Epithelial cell of esophagus (primary cell): ENCODE results near the gene CSNK1D.

Experiments used
- DNase-seq: peaks from one replicate; pipeline ENCODE4 v3.0.0; 2010; ENCODE audit warnings: low read depth
- H3K4me3 ChIP-seq: 2 replicates; pipeline ENCODE4 v1.5.1; 2011; ENCODE audit warnings: mild to moderate bottlenecking, low read length, control low read depth
- TF ChIP-seq, protein P1 (sequence below): IDR thresholded peaks from 2 replicates; pipeline ENCODE4 v1.5.1; 2011; ENCODE audit warnings: low read depth, mild to moderate bottlenecking, low read length, control low read depth, inconsistent platforms; ENCODE audit not compliant: insufficient read depth; ENCODE audit errors: missing control alignments

The CSNK1D gene

DNA sequence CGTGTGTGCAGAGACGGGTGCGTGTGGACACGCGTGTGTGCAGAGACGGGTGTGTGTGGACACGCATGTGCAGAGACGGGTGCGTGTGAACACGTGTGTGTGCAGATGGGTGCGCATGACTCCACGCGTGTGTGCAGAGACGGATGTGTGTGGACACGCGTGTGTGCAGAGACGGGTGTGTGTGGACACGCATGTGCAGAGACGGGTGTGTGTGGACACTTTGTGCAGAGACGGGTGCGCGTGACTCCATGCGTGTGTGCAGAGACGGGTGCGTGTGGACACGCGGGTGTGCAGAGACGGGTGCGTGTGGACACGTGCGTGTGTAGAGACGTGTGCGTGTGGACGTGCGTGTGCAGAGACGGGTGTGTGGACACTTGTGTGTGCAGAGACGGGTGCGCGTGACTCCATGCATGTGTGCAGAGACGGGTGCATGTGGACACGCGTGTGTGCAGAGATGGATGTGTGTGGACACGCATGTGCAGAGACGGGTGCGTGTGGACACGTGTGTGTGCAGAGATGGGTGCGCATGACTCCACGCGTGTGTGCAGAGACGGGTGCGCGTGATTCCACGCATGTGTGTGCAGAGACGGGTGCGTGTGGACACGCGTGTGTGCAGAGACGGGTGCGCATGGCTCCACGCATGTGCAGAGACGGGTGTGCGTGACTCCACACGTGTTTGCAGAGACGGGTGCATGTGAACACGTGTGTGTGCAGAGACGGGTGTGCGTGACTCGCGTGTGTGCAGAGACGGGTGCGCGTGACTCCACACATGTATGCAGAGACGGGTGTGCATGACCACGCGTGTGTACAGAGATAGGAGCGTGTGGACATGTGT is 45.5 kb upstream of the CSNK1D start:
- H3K4me3 ChIP-seq: no peak overlapping the region
- TF ChIP-seq, protein P1, sequence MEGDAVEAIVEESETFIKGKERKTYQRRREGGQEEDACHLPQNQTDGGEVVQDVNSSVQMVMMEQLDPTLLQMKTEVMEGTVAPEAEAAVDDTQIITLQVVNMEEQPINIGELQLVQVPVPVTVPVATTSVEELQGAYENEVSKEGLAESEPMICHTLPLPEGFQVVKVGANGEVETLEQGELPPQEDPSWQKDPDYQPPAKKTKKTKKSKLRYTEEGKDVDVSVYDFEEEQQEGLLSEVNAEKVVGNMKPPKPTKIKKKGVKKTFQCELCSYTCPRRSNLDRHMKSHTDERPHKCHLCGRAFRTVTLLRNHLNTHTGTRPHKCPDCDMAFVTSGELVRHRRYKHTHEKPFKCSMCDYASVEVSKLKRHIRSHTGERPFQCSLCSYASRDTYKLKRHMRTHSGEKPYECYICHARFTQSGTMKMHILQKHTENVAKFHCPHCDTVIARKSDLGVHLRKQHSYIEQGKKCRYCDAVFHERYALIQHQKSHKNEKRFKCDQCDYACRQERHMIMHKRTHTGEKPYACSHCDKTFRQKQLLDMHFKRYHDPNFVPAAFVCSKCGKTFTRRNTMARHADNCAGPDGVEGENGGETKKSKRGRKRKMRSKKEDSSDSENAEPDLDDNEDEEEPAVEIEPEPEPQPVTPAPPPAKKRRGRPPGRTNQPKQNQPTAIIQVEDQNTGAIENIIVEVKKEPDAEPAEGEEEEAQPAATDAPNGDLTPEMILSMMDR: no peak
- no peak for DNase-seq

DNA sequence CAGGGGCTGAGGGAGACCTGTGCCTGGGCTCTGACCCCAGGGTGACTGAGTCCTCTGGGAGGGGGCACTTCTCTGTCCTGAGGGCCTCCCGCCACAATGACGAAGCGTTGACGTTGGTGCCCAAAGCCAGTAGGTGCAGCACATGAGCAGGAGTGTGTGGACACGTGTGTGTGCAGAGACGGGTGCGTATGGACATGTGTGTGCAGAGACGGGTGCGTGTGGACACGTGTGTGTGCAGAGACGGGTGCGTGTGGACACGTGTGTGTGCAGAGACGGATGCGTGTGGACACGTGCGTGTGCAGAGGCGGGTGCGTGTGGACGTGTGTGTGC is 44.6 kb upstream of the CSNK1D start:
- no peak overlapping the region for H3K4me3 ChIP-seq
- TF ChIP-seq, protein P1: no peak
- no peak for DNase-seq

DNA sequence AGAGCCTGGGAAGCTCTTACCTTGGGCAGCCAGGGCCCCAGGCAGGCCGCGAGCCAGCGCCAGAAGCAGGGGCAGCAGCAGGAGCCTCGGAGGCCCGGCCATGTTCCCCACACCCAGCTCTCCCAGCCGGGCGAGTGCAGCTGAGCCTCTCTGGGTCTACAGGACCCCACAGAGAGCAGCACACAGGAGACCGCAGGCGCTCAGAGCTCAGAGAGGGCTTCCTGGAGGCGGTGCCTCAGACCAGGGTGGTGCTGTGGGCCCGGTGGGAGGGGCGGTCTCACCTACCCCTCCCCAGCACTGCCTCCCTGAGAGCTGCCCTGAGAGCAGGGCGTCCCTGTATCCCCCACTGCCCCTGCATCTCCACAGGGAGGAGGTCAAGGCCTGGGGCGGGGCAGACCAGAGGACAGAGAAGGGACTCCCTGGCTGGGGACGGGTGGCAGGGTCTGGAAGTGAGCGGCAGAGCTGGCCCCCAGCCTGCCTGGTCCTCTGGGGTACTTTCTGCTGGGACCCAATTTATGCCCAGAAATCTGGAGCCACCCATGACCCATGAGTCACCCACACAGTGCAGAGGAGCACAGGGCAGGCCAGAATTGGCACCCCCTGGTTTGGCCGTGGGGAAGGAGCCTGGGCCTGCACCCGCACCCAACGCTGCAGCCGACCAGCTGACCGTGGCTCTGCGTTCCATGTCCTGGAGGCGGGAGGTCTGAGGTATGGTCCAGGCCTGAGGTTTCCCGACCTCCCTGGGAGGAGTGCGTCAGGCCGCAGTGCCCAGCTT is 44.1 kb upstream of the CSNK1D start, which contains the start of gene CD7:
TSS of gene CD7 (minus strand) at position 215 of the 775 bp plus-strand sequence. CDS start at position 102, 113 bp downstream.
- H3K4me3 ChIP-seq: no peak within 1 kb of the TSS
- TF ChIP-seq, protein P1: no peak
- no peak for DNase-seq

DNA sequence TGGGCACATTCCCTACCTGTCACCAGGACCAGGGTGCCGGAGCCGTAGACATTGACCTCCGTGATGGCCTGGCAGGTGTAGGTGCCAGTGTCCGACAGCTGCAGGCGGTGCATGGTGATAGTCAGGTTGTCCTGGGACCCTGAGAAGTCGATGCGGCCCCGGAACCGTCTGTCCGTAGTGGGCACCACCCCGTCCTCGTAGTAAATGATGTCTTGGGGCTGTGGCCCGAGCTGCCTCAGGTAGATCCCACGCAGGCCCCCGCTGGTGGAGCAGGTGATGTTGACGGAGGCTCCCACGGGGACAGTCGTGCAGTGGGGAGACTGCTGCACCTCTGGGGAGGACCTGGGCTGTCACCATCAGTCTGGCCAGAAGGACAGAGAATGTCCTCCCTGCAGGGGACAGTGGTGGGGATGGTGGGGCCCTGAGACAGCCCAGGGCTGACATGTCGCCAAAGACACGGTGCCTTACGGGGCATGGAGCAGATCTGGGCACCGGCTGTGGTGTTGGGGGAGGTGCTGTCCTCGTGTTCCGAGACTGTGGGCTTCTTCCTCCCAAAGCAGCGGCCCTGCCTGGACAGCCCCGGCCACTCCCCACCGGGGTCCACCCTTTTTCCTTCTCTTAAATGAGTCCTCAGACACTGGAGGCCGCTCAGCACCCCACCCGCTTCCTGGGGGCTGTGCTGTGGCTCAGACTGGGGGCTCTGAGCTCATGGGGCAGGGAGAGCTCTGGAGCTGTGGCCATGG is 43.3 kb upstream of the CSNK1D start:
- no peak for DNase-seq
- no peak overlapping the region for H3K4me3 ChIP-seq
- TF ChIP-seq, protein P1: no peak

DNA sequence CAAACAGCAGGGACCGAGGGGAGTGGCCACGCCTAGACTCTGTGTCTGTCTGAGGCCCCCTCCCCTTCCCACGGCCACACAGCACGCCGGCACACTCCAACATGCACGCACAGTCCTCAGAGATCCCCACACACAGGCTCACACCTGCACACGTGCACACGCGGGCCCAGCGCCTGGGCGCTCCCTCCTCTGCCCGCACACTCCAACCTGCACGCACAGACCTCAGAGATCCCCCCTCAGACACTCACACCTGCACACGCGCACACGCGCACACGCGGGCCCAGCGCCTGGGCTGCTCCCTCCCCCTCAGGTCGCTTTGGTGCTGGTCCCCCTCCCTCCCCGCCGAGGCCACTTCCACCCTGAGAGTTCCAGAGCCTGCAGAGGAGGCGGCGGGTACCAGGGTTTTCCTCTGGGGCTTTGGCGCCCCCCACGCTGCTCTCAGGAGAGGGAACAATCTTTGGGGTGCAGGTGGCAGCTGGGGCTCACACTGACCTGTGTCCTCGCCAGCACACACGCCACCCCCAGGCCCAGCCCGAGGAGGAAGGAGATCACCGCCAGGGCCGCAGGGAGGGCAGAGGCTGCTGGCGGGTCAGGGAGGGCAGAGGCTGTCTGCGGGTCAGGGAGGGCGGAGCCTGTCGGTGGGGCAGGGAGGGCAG is 42.3 kb upstream of the CSNK1D start:
- TF ChIP-seq, protein P1: no peak
- DNase-seq: no peak
- no peak overlapping the region for H3K4me3 ChIP-seq
